Measurements from ENCODE around the gene ZSCAN2. TPM values are rescaled to one million over a fixed set of nuclear protein-coding genes. Genes with fewer than 3 reads are reported as not detected.
"Not testable (repeated sequence)": the region's sequence is repeated elsewhere in the genome, so short reads cannot be mapped to it uniquely, and the experiment has no call there.

The ZSCAN2 gene
- total RNA-seq = 10.1 and 10.6 TPM in 2 replicates

DNA sequence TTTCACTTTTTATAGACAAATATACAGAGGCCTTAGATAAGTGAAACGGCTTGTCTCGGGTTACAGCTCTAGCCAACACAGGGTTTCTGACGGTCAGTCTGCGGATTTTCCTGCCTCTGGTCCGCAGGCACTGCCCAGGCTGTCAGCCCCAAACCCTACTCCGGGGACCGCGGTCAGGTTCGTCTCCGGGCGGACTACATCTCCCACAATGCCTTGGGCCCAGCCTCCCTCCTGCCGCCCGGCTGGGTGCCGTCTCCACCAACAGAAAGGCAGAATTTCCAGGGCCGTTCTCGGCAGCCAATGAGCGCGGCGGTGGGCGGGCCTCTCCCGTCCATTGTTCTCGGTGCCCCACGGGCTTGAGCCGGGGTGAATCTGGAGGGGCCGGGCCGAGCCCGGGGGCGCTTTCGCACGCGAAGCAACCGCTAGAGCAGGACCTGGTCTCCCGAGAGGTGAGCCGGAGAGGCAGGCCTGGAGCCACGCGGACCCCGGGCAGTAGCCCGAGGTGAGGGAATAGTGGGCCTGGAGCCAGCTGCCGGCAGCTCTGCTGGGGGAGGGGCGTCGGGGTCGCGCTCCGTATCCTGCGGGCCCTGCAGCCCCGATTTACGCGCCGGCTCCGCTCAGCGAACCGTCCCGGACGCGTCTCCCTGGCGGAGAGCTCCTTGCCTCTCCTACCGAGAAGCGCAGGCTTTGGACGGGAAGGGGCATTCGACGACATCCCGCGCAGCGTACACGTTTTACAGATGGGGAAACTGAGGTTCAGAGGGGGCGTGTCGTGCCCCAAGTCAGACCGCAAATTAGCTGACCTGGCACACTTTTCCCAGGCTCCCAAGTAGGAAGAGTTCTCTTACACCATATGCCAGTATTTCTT, at the start of gene ZSCAN2:
Gene ZSCAN2, plus strand, starts transcription at position 323 of the 868 bp plus-strand sequence. CDS start 2,919 bp downstream, outside the sequence.
- peak within 1 kb of the TSS; percentile 90 for H3K4me3 Mint-ChIP-seq (ENCODE audit: low read depth)

DNA sequence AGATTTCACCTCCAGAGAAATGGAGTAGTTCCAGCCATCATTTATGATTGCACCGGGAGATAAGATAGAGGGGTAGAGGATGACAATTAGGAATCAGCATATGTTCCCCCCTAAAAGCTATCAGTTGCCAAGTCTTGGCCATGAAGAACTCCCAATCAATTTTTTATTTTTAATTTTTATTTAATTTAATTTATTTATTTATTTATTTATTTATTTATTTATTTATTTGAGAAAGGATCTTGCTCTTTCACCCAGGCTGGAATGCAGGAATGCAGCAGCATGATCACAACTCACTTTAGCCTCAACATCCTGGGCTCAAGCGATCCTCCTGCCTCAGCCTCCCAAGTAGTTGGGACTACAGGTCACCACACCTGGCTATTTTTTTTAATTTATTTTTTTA, 49.2 kb upstream of the ZSCAN2 start:
- DNase-seq (ENCODE audit: low spot score); intact Hi-C loops (cut with micrococcal nuclease); H3K4me3 Mint-ChIP-seq (ENCODE audit: low read depth); H3K27ac Mint-ChIP-seq; H3K9me3 Mint-ChIP-seq; H3K27me3 Mint-ChIP-seq (ENCODE audit: low read depth): not testable (repeated sequence)
- peaks cover 31% of the 10 kb centered on the region for H3K4me1 Mint-ChIP-seq (ENCODE audit: low read depth)
- peaks cover 48% of the 10 kb centered on the region for H3K36me3 Mint-ChIP-seq (ENCODE audit: low read depth)

More for the DNA sequence above, at the start of gene ZSCAN2:
- no peaks in the 10 kb centered on the region for H3K9me3 Mint-ChIP-seq
- peak; percentile 92 for DNase-seq (ENCODE audit: low spot score)
- H3K36me3 Mint-ChIP-seq (ENCODE audit: low read depth) = peaks cover 19% of the 10 kb centered on the region
- peaks cover 47% of the 10 kb centered on the region for H3K4me1 Mint-ChIP-seq (ENCODE audit: low read depth)
- H3K27me3 Mint-ChIP-seq (ENCODE audit: low read depth) = no peaks in the 10 kb centered on the region
- intact Hi-C loops (cut with micrococcal nuclease) = loop anchor here (1.0 to 5.0 kb wide), 4 partner anchors 30 to 380 kb away; partner anchors contain the start of genes PDE8A and WDR73
- H3K27ac Mint-ChIP-seq = peak within 1 kb of the TSS; percentile 73

DNA sequence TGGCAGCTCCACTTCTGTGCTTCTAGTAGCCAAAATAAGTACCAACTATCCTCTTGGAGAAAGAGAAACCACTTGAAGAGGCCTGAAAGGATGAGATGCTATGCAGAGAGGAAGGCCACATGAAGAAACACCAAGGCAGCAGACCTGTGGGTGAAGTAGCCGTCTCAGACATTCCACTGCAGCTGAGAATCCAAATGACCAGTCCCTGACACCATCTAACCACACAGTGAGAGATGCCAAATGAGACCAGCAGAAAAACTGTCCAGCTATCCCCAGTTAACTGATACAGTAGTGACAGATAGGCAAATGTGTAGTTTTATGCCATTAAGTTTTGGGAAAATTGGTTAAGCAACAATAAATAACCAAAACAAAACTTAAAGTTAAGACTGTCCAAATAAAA, 47.9 kb upstream of the ZSCAN2 start:
- H3K36me3 Mint-ChIP-seq (ENCODE audit: low read depth) = peaks cover 49% of the 10 kb centered on the region
- intact Hi-C loops (cut with micrococcal nuclease) = no loop called here
- no peaks in the 10 kb centered on the region for H3K27me3 Mint-ChIP-seq (ENCODE audit: low read depth)
- H3K27ac Mint-ChIP-seq = no peak overlapping the region
- DNase-seq (ENCODE audit: low spot score) = no peak
- H3K4me3 Mint-ChIP-seq (ENCODE audit: low read depth) = no peak overlapping the region
- H3K9me3 Mint-ChIP-seq = no peaks in the 10 kb centered on the region
- peaks cover 23% of the 10 kb centered on the region for H3K4me1 Mint-ChIP-seq (ENCODE audit: low read depth)

DNA sequence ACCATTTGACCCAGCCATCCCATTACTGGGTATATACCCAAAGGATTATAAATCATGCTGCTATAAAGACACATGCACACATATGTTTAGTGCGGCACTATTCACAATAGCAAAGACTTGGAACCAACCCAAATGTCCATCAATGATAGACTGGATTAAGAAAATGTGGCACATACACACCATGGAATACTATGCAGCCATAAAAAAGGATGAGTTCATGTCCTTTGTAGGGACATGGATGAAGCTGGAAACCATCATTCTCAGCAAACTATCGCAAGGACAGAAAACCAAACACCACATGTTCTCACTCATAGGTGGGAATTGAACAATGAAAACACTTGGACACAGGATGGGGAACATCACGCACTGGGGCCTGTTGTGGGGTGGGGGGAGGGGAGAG, 44.1 kb upstream of the ZSCAN2 start:
- DNase-seq (ENCODE audit: low spot score); H3K27me3 Mint-ChIP-seq (ENCODE audit: low read depth); intact Hi-C loops (cut with micrococcal nuclease); H3K4me3 Mint-ChIP-seq (ENCODE audit: low read depth); H3K27ac Mint-ChIP-seq; H3K9me3 Mint-ChIP-seq: not testable (repeated sequence)
- Mint-ChIP-seq H3K4me1 (ENCODE audit: low read depth) (peaks cover 11% of the 10 kb centered on the region), H3K36me3 (ENCODE audit: low read depth) (peaks cover 29% of the 10 kb centered on the region)

DNA sequence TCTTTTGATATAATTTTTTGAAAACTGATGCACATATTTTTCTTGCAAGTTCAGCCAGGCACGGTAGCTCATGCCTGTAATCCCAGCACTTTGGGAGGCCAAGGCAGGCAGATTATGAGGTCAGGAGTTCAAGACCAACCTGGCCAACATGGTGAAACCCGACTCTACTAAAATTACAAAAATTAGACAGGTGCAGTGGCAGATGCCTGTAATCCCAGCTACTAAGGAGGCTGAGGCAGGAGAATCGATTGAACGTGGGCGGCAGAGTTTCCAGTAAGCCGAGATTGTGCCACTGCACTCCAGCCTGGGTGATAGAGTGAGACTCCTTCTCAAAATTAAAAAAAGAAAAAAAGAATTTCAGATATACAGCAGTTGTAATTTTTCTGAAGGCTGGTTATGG, 32.8 kb upstream of the ZSCAN2 start:
- Mint-ChIP-seq H3K36me3 (ENCODE audit: low read depth) (peaks cover 12% of the 10 kb centered on the region), H3K4me1 (ENCODE audit: low read depth) (peaks cover 12% of the 10 kb centered on the region)
- H3K27ac Mint-ChIP-seq; H3K9me3 Mint-ChIP-seq; DNase-seq (ENCODE audit: low spot score); H3K27me3 Mint-ChIP-seq (ENCODE audit: low read depth); intact Hi-C loops (cut with micrococcal nuclease); H3K4me3 Mint-ChIP-seq (ENCODE audit: low read depth): not testable (repeated sequence)

DNA sequence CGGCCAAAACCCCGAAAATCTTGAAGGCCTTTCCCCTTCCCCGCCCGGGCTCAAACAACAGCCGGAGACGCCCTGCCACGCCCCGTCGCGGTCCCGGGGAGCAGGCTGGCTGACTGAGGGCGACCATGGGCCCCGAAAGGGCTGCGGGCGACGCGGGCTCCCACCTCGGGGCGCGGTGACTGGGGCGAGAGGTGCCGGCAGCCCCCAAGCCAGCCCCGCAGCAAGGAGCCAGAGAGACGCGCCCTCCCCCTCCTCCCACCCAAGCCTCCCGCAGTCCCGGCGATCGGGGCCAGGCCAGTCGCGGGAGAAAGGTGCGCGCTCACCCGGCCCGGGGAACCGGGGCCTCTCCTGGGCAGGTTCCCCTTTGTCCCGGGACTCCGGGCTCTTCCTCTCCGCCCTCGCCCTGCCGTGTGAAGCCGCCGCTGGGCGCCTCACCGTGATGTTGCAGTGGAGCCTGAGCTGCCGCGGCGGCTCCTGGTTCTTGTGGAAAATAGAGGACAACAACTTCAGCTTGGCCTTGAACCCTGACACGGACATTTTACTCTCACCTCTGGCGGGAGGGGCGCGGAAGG, 30.6 kb upstream of the ZSCAN2 start:
- H3K27me3 Mint-ChIP-seq (ENCODE audit: low read depth) = peaks cover 2% of the 10 kb centered on the region
- peaks cover 12% of the 10 kb centered on the region for H3K4me1 Mint-ChIP-seq (ENCODE audit: low read depth)
- peak; percentile 60 for DNase-seq (ENCODE audit: low spot score)
- intact Hi-C loops (cut with micrococcal nuclease) = no loop called here
- peaks cover 12% of the 10 kb centered on the region for H3K36me3 Mint-ChIP-seq (ENCODE audit: low read depth)
- H3K27ac Mint-ChIP-seq = peak overlapping the region; percentile 81
- H3K4me3 Mint-ChIP-seq (ENCODE audit: low read depth) = peak overlapping the region; percentile 87
- H3K9me3 Mint-ChIP-seq = no peaks in the 10 kb centered on the region

DNA sequence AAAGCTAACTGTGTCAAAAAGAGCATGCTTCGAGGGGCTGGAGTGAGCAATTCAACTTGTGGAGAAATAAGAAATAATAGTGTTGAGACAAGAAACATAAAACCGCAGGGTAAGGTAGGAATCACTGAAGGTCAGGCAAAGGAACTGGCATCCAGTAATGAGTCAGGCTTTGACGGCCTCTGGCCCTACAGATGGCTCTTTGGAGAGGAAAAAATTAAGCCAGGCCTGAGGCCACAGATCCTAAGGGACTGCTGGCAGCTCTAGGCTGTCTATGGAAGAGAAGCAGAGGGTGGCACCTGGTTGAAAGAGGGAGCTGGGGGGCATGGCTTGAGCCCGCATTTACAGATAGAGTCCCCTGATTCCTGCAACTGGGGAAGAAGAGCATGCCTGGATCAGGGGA, 28.6 kb upstream of the ZSCAN2 start:
- no peak for DNase-seq (ENCODE audit: low spot score)
- intact Hi-C loops (cut with micrococcal nuclease) = no loop called here
- Mint-ChIP-seq H3K27ac (no peak overlapping the region), H3K36me3 (ENCODE audit: low read depth) (peaks cover 8% of the 10 kb centered on the region), H3K9me3 (no peaks in the 10 kb centered on the region), H3K27me3 (ENCODE audit: low read depth) (peaks cover 10% of the 10 kb centered on the region), H3K4me3 (ENCODE audit: low read depth) (no peak overlapping the region), H3K4me1 (ENCODE audit: low read depth) (peaks cover 8% of the 10 kb centered on the region)

DNA sequence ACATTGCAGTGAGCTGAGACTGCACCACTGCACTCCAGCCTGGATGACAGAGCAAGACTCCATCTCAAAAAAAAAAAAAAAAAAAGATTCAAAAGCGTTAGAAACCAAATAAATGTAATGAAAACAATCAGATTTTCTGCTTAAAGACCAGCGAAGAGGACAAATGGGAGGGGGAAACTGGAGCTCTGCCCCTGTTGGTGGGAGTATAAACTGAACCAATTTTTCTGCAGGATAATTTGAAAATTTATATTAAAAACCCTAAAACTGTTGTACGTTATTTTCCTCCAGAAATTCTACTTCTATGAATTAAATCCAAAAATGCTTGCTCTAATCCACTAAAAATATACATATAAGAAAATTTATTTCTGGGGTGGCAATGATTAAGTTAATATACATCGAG, 25.3 kb upstream of the ZSCAN2 start:
- Mint-ChIP-seq H3K9me3 (no peaks in the 10 kb centered on the region), H3K4me1 (ENCODE audit: low read depth) (no peaks in the 10 kb centered on the region), H3K36me3 (ENCODE audit: low read depth) (no peaks in the 10 kb centered on the region), H3K27ac (no peak overlapping the region), H3K4me3 (ENCODE audit: low read depth) (no peak overlapping the region), H3K27me3 (ENCODE audit: low read depth) (peaks cover 15% of the 10 kb centered on the region)
- intact Hi-C loops (cut with micrococcal nuclease) = no loop called here
- DNase-seq (ENCODE audit: low spot score) = no peak

DNA sequence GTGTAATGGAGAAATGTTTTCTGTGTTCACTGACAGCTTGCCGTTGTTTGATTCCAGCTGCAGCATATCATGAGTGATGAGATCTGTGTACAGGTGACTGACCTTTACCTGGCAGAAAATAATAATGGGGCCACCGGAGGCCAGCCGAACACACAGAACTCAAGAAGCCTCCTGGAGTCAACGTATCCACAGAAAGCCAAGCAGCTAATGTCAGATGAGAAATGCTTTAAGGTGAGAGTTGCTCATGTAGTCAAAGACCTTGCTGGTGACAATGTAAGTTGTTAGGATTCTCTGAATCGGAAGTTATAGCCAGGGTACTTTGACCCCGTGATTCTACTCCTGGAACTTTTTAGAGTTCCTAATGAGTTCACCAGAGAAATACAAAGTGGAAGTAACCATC, 22.9 kb upstream of the ZSCAN2 start:
- H3K27ac Mint-ChIP-seq; DNase-seq (ENCODE audit: low spot score); H3K9me3 Mint-ChIP-seq; intact Hi-C loops (cut with micrococcal nuclease); H3K36me3 Mint-ChIP-seq (ENCODE audit: low read depth); H3K4me1 Mint-ChIP-seq (ENCODE audit: low read depth); H3K4me3 Mint-ChIP-seq (ENCODE audit: low read depth): not testable (repeated sequence)
- peaks cover 17% of the 10 kb centered on the region for H3K27me3 Mint-ChIP-seq (ENCODE audit: low read depth)

DNA sequence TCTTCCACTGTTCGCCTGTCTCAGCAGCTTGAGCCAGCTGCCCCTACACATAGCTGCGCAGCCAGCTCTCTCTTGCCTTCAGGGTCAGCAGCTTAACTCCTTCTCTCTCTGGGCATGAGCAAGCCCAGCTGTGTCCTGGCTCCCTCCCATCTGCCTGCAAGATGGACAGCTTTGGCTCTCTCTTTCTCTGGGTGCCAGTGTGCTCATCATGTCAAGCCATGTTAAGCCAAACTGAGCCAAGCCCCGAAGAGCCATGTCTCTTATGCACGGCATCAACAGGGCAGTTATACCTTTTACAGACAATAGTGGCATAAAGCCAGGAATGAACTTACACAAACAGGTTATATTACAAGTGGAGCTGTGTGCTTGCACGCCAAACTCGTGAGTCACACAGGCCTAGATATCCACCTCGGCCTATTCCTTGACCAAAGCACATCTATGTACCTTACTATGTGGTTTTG, 21.5 kb upstream of the ZSCAN2 start:
- peaks cover 23% of the 10 kb centered on the region for H3K27me3 Mint-ChIP-seq (ENCODE audit: low read depth)
- intact Hi-C loops (cut with micrococcal nuclease); DNase-seq (ENCODE audit: low spot score); H3K9me3 Mint-ChIP-seq; H3K4me1 Mint-ChIP-seq (ENCODE audit: low read depth); H3K4me3 Mint-ChIP-seq (ENCODE audit: low read depth); H3K27ac Mint-ChIP-seq; H3K36me3 Mint-ChIP-seq (ENCODE audit: low read depth): not testable (repeated sequence)

DNA sequence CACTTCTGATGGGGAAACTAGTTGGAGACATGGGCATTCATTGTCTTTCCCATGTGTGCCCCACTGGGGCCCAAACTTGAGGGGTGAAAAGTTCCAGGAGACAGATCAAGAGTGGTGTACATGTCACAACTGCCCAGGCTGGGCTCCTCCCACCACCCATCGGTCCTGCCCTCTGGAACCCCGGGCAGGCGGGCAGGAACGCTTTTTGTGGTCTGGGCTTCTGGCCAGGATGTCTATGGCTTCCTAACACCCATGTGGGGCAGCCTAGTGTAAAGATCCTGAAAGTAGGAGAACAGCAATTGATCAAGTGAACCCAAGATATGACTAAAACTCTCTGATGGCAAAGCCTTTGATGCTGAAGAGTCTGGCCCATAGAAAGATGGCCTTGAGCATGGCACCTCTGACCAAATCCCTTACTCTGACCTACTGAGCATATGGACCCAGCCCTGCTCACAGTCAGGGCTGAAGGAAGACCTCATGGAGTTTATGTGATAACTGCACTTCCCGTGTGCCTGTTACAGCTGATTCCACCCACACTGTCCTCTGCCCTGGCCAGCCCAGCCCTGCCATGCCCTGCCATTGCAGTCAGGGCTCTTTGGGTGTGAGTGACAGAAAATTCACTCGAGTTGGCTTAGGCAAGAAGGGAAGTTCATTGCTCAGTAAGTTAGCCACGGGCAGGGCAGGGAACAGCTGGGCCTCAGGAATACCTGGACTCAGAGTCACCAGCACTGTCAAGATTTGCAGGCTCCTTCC, 19.0 kb upstream of the ZSCAN2 start:
- H3K4me3 Mint-ChIP-seq (ENCODE audit: low read depth); H3K9me3 Mint-ChIP-seq; H3K4me1 Mint-ChIP-seq (ENCODE audit: low read depth); intact Hi-C loops (cut with micrococcal nuclease); H3K27ac Mint-ChIP-seq; DNase-seq (ENCODE audit: low spot score); H3K36me3 Mint-ChIP-seq (ENCODE audit: low read depth): not testable (repeated sequence)
- peaks cover 23% of the 10 kb centered on the region for H3K27me3 Mint-ChIP-seq (ENCODE audit: low read depth)

DNA sequence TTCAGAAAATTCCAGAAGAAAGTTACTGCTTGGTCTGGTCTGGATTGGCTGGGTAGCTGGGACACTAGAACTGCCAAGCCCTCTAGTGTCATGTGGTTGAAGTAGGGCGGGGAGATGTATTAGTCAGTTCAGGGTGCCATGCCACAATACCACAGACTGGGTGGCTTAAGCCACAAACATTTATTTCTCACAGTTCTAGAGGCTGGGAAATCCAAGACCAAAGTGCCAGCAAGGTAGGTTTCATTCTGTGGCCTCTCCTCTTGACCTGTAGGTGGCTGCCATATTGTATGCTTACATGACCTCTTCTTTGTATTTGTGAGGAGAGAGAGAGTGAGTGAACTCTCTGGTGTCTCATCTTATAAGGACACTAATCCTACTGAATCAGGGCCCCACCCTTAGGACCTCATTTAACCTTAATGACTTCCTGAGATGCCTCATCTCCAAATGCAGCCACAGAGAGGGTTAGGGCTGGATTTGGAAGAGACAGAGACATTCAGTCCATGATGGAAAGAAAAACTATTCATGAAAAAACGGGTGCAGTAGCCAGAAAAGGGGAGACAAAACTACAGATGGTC, 18.1 kb upstream of the ZSCAN2 start:
- intact Hi-C loops (cut with micrococcal nuclease) = no loop called here
- Mint-ChIP-seq H3K4me1 (ENCODE audit: low read depth) (peaks cover 5% of the 10 kb centered on the region), H3K4me3 (ENCODE audit: low read depth) (no peak overlapping the region), H3K9me3 (peaks cover 6% of the 10 kb centered on the region), H3K27me3 (ENCODE audit: low read depth) (peaks cover 22% of the 10 kb centered on the region), H3K27ac (no peak overlapping the region), H3K36me3 (ENCODE audit: low read depth) (no peaks in the 10 kb centered on the region)
- no peak for DNase-seq (ENCODE audit: low spot score)
